HuH-7 (cell line): ENCODE measurements around the gene ZNF445.
"Not testable (repeated sequence)": the region's sequence is repeated elsewhere in the genome, so short reads cannot be mapped to it uniquely, and the experiment has no call there.

Experiments
- DNase-seq: peaks from one replicate; pipeline ENCODE4 v3.0.0; 2011; ENCODE audit warnings: low spot score

Gene ZNF445

DNA sequence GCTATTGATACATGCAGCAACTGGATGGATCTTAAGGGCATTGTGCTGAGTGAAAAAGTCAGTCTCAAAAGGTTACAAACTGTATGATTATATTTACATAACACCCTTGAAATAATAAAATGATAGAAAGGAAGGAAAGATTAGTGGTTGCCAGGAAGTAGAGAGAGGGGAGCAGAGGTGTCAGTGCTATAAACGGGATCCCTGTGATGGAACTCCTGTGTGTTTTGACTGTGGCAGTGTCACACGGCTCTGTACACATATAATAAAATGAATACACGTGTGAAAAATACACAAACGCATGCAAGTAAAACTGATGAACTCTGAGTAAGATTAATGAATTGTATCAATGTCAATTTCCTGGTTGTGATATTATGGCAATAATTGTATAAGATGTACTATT, 78.6 kb downstream of the ZNF445 start:
- DNase-seq: no peak

DNA sequence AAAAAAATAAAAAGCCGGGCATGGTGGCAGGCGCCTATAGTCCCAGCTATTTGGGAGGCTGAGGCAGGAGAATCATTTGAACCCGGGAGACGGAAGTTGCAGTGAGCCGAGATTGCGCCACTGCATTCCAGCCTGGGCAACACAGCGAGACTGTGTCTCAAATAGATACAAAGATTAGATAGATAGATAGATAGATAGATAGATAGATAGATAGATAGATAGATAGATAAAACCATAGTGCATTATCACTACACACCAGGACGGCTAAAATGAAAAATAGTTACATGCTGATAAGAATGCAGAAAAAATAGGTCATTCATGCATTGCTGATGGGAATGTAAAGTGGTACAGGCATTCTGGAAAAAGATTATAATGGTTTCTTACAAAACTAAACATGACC, 79.2 kb downstream of the ZNF445 start:
- not testable (repeated sequence) for DNase-seq

GRCh38 chr3:44396200-44397171, 81.0 kb downstream of the ZNF445 start:
- DNase-seq: no peak

DNA sequence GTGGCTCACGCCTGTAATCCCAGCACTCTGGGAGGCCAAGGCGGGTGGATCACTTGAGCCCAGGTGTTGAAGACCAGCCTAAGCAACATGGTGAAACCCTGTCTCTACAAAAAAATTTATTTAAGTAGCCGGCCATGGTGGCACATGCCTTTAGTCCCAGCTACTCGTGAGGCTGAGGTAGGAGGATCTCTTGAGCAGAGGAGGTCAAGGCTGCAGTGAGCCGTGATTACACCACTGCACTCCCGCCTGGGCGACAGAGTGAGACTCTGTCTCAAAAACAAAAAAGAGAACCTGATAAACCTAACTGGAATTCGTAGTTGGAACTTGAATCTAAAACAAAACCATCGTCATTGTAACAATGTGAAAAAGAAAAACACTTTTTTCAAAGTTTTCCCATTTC, 81.8 kb downstream of the ZNF445 start:
- DNase-seq: no peak

DNA sequence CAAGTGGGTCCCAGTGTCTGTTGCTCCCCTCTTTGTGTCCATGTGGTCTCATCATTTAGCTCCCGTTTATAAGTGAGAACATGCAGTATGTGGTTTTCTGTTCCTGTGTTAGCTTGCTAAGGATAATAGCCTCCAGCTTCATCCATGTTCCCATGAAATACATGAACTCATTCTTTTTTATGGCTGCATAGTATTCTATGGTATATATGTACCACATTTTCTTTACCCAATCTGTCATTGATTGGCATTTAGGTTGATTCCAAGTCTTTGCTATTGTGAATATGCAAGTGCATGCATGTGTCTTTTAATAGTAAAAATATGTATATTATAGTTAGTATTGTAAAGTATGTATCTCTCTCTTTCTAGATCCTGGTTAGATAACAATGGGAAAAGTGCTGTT, 85.0 kb downstream of the ZNF445 start:
- DNase-seq: no peak

- no peak for DNase-seq
Measured at GRCh38 chr3:44387404-44387803, 90.1 kb downstream of the ZNF445 start.
